ENCODE measurements around the gene PLXNA2. TPM values are rescaled to one million over a fixed set of nuclear protein-coding genes. Genes with fewer than 3 reads are reported as not detected.

The PLXNA2 gene
- total RNA-seq, 6 experiments from 2014 or later: 20.9 to 29.9 (median 28.1) TPM

- TF ChIP-seq, protein P1, sequence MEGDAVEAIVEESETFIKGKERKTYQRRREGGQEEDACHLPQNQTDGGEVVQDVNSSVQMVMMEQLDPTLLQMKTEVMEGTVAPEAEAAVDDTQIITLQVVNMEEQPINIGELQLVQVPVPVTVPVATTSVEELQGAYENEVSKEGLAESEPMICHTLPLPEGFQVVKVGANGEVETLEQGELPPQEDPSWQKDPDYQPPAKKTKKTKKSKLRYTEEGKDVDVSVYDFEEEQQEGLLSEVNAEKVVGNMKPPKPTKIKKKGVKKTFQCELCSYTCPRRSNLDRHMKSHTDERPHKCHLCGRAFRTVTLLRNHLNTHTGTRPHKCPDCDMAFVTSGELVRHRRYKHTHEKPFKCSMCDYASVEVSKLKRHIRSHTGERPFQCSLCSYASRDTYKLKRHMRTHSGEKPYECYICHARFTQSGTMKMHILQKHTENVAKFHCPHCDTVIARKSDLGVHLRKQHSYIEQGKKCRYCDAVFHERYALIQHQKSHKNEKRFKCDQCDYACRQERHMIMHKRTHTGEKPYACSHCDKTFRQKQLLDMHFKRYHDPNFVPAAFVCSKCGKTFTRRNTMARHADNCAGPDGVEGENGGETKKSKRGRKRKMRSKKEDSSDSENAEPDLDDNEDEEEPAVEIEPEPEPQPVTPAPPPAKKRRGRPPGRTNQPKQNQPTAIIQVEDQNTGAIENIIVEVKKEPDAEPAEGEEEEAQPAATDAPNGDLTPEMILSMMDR (IDR thresholded peaks at IDR 0.05): no peak
- Mint-ChIP-seq H3K36me3 (ENCODE audit: low read depth) (peaks cover 21% of the 10 kb centered on the region), H3K4me1 (ENCODE audit: low read depth) (no peaks in the 10 kb centered on the region), H3K27me3 (ENCODE audit: insufficient read depth) (peaks cover 2% of the 10 kb centered on the region), H3K27ac (no peak overlapping the region), H3K4me3 (no peak overlapping the region), H3K9me3 (no peaks in the 10 kb centered on the region)
- DNase-seq: no peak
These were observed 205.9 kb downstream of the PLXNA2 start for GRCh38 chr1:208038303-208038702.

DNA sequence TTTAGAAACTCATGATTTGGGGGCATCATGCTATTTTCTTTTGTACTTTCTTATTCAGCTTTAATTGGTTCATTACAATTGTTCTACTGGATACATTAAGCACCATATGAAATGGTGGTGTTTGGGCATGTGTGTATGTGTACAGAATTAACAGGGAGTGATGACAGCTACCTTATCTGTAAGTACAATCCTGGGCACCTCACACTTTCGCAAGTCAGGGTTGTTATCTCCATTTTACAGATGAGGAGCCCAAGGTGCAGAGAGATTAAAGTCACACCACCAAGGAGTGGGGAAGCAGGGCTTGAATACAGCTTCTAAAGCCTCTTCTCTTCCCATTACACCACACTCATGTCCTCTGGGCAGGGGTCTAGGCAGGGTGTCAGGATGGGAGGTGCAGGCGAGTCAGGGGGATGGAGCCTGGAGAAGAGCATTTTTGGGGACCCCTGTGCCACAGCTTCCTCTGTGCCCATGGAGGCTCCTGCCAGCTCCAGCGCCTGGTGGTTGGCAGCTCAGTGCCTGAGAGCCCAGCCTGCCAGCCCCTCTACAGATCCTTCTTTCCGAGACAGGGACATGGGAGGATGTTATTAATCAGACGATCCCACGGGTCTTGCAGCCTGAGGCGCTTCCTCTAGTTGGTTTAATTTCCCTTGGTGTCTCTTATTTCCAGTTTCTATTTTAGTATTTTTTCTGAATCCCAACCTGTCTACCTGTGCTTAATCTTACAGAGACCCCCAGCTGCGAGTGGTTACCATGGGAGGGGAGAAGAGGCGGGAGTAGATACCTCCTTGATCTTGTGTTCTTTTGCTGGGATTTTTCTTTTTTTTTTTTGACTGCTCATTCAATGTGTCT is 207.0 kb downstream of the PLXNA2 start:
- no peaks in the 10 kb centered on the region; the same call in 1 of the 2 replicates for H3K27me3 Mint-ChIP-seq (ENCODE audit: insufficient read depth)
- peaks cover 23% of the 10 kb centered on the region for H3K36me3 Mint-ChIP-seq (ENCODE audit: low read depth)
- no peak overlapping the region for H3K4me3 Mint-ChIP-seq
- DNase-seq: no peak
- TF ChIP-seq, protein P1 (IDR thresholded peaks at IDR 0.05): no peak
- peaks cover 4% of the 10 kb centered on the region; the same call in 1 of the 2 replicates for H3K4me1 Mint-ChIP-seq (ENCODE audit: low read depth)
- H3K9me3 Mint-ChIP-seq: no peaks in the 10 kb centered on the region
- H3K27ac Mint-ChIP-seq: no peak overlapping the region

DNA sequence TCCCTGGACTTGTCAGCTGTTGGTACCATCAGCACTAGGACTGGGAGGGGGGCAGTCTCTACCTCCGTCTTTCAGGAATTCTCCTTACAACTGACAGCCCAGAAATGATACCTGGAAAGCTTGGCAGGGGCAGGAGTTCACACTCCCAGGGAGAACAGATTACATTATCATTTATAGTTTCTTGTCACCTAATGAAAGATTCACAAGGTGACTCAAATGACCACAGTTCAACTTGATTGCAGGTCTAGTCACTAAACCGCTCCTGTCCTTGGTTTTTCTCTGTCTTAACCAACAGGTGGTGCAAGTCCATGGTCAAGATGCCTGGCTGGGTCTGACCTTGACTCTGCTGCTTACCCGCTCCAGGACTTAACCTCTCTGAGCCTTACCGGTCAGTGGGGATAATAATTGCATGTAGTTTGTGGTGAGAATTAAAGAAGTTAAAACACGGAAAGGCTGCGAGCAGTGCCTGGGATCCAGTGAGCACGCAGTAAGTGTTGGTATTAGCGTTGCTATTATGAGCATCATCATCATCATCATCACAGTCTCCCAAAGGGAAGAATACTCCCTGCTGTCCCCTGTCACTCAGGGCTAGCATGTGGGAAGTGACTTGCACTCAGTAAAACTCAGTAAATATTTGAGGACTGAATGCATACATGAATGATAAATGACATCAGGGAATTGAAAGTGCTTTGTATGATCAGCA is 207.9 kb downstream of the PLXNA2 start:
- Mint-ChIP-seq H3K9me3 (no peaks in the 10 kb centered on the region), H3K4me3 (no peak overlapping the region), H3K27me3 (ENCODE audit: insufficient read depth) (no peaks in the 10 kb centered on the region; the same call in 1 of the 2 replicates), H3K27ac (no peak overlapping the region), H3K36me3 (ENCODE audit: low read depth) (peaks cover 30% of the 10 kb centered on the region), H3K4me1 (ENCODE audit: low read depth) (peaks cover 13% of the 10 kb centered on the region)
- no peak for DNase-seq
- TF ChIP-seq, protein P1 (IDR thresholded peaks at IDR 0.05): peak; percentile 33; the same call in 1 of the 2 replicates

DNA sequence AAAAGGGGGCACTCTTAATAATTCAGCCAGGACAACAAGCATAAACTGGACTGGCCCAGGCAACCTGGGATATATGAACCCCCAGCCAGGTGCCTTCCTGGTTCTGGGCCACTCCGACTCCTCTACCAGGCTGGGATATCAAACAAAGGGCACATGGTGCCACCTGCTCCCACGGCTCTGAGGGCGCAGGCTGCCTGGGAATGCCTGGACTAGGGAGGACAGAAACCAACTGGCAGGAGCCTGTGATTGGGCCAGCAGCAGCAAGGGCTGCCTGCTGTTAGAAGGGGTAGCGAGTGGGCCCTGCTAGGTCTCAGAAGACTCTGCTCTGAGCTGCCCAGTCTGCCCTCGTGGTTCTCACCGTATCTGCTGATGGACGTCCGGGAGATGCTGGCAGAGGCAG is 210.0 kb downstream of the PLXNA2 start:
- Mint-ChIP-seq H3K4me3 (no peak overlapping the region), H3K4me1 (ENCODE audit: low read depth) (peaks cover 34% of the 10 kb centered on the region), H3K36me3 (ENCODE audit: low read depth) (peaks cover 30% of the 10 kb centered on the region), H3K27me3 (ENCODE audit: insufficient read depth) (no peaks in the 10 kb centered on the region; the same call in 1 of the 2 replicates), H3K27ac (no peak overlapping the region), H3K9me3 (no peaks in the 10 kb centered on the region)
- TF ChIP-seq, protein P1 (IDR thresholded peaks at IDR 0.05): no peak
- DNase-seq: no peak

- TF ChIP-seq, protein P1 (IDR thresholded peaks at IDR 0.05): no peak
- DNase-seq: no peak
- H3K27me3 Mint-ChIP-seq (ENCODE audit: insufficient read depth): no peaks in the 10 kb centered on the region; the same call in 1 of the 2 replicates
- no peak overlapping the region for H3K4me3 Mint-ChIP-seq
- peaks cover 37% of the 10 kb centered on the region for H3K36me3 Mint-ChIP-seq (ENCODE audit: low read depth)
- H3K4me1 Mint-ChIP-seq (ENCODE audit: low read depth): peaks cover 43% of the 10 kb centered on the region
- H3K27ac Mint-ChIP-seq: no peak overlapping the region
- no peaks in the 10 kb centered on the region for H3K9me3 Mint-ChIP-seq
These were observed 210.9 kb downstream of the PLXNA2 start for GRCh38 chr1:208033236-208033635.
